ENCODE measurements around the gene ATN1. TPM values are rescaled to one million over a fixed set of nuclear protein-coding genes. Genes with fewer than 3 reads are reported as not detected.

ATN1 gene
- total RNA-seq, 2 donors from 2014 or later: 64.6 to 78.9 TPM

DNA sequence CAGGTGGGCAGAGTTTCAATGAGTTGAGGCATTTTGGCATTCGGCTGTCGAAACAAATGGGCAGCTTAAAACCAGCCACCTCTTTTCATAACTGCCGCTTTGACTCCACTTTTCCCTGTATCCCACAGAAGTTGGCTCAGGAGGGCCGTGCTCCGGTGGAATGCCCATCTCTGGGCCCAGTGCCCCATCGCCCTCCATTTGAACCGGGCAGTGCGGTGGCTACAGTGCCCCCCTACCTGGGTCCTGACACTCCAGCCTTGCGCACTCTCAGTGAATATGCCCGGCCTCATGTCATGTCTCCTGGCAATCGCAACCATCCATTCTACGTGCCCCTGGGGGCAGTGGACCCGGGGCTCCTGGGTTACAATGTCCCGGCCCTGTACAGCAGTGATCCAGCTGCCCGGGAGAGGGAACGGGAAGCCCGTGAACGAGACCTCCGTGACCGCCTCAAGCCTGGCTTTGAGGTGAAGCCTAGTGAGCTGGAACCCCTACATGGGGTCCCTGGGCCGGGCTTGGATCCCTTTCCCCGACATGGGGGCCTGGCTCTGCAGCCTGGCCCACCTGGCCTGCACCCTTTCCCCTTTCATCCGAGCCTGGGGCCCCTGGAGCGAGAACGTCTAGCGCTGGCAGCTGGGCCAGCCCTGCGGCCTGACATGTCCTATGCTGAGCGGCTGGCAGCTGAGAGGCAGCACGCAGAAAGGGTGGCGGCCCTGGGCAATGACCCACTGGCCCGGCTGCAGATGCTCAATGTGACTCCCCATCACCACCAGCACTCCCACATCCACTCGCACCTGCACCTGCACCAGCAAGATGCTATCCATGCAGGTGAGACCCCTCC is 10.8 kb downstream of the ATN1 start:
- no peak for ATAC-seq
- DNase-seq: no peak
- intact Hi-C loops (cut with DNase I, micrococcal nuclease): no loop called here

DNA sequence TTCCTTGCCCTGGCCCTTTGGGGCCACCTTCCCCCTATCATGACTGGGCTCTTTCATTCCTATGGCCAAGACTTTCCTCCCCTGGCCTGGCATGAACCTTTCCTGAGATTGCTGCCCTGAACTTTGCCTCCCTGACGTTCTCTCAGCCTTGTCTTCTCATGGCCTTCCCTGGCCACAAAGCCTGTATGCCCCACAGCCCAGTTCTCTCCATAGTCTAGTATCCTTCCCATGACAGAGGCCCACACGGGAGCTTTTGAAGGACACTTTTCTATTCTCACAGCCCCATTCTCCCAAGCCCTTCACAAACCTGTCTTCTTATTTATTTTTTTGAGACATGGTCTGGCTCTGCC is 11.4 kb downstream of the ATN1 start:
- DNase-seq: no peak
- ATAC-seq: no peak
- intact Hi-C loops (cut with DNase I, micrococcal nuclease): no loop called here

DNA sequence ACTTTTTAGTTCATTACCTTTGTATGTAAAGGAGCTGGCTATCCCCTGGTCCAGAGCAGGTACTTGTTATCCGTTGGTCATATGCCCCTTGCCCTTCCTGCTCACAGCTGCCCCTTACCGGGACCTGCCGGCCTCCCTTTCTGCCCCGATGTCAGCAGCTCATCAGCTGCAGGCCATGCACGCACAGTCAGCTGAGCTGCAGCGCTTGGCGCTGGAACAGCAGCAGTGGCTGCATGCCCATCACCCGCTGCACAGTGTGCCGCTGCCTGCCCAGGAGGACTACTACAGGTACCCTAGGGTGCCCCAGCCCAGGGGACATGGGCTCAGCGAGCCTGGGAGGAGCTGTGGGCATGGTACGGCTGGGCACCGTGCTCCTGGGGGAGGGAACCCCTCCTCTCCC is 13.5 kb downstream of the ATN1 start:
- intact Hi-C loops (cut with DNase I, micrococcal nuclease): no loop called here
- ATAC-seq (no peak), DNase-seq (peak in 1 of 2 donors; percentile 19)

DNA sequence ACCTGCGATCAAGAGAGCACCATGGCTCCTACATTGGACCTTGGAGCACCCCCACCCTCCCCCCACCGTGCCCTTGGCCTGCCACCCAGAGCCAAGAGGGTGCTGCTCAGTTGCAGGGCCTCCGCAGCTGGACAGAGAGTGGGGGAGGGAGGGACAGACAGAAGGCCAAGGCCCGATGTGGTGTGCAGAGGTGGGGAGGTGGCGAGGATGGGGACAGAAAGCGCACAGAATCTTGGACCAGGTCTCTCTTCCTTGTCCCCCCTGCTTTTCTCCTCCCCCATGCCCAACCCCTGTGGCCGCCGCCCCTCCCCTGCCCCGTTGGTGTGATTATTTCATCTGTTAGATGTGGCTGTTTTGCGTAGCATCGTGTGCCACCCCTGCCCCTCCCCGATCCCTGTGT is 14.0 kb downstream of the ATN1 start:
- intact Hi-C loops (cut with DNase I, micrococcal nuclease): no loop called here
- peak in 1 of 2 donors; percentile 18 for DNase-seq
- ATAC-seq: no peak

DNA sequence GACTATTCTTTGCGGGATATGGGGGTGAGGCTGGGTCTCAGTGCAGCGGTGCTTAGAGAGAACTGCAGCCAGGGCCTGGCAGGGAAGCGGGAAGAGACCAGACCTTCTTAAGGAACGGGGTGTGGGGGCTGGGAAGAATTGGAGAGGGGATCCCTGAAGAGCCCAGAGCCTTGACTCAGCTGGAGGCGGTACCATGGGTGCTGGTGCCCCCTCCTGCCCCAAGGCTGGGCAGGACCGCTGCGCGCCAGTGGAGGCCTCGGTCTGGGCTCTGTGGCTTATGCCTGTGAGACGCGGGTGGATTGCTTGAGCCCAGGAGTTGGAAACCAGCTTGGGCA is 14.5 kb downstream of the ATN1 start:
- ATAC-seq (no peak), DNase-seq (no peak)
- intact Hi-C loops (cut with DNase I, micrococcal nuclease): no loop called here

DNA sequence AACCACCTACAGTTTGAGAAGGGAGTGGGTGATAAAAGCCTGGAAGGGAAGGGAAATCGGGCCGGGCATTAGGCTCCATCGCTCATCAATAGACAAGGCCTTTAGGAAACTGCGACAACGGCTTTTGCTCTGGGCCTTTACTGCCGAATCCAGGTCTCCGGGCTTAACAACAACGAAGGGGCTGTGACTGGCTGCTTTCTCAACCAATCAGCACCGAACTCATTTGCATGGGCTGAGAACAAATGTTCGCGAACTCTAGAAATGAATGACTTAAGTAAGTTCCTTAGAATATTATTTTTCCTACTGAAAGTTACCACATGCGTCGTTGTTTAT is 15.6 kb downstream of the ATN1 start:
- ATAC-seq (peak; percentile 41), DNase-seq (peak; percentile 77 to 90)
- intact Hi-C loops (cut with DNase I, micrococcal nuclease): no loop called here

DNA sequence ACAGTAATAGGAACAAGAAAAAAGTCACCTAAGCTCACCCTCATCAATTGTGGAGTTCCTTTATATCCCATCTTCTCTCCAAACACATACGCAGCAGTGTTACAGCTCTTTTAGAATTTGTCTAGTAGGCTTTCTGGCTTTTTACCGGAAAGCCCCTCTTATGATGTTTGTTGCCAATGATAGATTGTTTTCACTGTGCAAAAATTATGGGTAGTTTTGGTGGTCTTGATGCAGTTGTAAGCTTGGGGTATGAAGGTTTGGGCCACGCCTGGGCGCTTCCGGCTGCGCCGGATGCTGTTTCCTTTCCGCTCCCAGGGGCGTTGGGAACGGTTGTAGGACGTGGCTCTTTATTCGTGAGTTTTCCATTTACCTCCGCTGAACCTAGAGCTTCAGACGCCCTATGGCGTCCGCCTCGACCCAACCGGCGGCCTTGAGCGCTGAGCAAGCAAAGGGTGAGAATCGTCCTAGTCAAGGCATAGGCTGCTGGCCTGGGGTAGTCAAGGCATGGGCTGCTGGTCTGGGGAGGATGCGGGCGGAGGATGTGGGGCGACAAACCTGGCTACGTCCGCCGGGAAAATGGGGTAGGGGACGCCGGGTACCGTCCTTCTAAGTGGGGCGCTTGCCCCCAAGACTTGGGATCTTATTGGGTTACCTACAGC is 16.1 kb downstream of the ATN1 start, which contains the start of the genes C12orf57 and RNU7-1:
C12orf57 (plus strand) TSS at position 301 of the 659 bp plus-strand sequence; CDS start at position 401, 100 bp downstream.
RNU7-1 (plus strand) TSS at position 95 of the 659 bp plus-strand sequence.
- peak; percentile 80 for DNase-seq
- ATAC-seq: peak; percentile 44
- intact Hi-C loops (cut with DNase I, micrococcal nuclease): no loop called here

DNA sequence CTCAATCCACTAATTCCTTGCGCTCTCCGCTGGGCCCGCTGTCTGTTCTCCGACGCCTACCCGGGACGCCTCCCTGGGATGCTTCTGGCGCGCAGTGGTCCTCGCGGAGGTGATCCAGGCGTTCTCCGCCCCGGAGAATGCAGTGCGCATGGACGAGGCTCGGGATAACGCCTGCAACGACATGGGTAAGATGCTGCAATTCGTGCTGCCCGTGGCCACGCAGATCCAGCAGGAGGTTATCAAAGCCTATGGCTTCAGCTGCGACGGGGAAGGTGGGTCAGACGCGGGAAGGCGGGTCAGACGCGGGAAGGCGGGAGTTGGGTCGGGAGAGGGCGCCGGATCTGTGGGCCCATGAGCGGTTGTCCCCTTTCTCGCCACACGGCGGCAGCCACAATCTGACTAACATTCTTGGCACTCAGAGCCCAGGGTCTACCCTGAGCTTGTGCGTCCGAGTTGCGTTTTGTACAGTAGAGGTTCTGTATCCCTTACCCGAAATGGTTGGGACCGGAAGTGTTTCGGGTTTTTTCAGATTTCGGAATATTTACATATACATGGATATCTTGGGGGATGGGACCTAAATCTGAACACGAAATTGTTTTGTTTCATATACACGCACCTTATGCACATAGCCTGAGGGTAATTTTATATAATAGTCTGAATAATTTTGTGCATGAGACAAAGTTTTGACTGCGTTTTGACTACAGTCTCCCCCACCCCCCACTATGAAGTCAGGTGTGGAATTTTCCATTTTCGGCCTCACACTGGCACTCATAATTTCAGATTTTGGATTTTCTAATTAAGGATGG is 16.8 kb downstream of the ATN1 start:
- DNase-seq (peak; percentile 95), ATAC-seq (peak; percentile 56)
- intact Hi-C loops (cut with DNase I, micrococcal nuclease): no loop called here

DNA sequence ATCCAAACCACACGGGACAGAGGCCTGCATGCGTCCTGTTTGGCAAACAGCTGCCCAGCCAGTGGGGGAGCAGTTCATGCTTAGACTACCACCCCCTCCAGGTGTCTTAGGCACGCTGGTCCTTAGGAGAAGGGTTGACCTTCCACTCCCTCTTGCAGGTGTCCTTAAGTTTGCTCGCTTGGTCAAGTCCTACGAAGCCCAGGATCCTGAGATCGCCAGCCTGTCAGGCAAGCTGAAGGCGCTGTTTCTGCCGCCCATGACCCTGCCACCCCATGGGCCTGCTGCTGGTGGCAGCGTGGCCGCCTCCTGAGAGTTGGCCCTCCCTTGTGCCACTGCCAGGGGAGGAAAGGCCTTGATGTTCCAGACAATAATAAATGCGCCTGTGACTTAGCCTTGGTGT is 17.9 kb downstream of the ATN1 start:
- intact Hi-C loops (cut with DNase I, micrococcal nuclease): no loop called here
- DNase-seq (no peak), ATAC-seq (no peak)

DNA sequence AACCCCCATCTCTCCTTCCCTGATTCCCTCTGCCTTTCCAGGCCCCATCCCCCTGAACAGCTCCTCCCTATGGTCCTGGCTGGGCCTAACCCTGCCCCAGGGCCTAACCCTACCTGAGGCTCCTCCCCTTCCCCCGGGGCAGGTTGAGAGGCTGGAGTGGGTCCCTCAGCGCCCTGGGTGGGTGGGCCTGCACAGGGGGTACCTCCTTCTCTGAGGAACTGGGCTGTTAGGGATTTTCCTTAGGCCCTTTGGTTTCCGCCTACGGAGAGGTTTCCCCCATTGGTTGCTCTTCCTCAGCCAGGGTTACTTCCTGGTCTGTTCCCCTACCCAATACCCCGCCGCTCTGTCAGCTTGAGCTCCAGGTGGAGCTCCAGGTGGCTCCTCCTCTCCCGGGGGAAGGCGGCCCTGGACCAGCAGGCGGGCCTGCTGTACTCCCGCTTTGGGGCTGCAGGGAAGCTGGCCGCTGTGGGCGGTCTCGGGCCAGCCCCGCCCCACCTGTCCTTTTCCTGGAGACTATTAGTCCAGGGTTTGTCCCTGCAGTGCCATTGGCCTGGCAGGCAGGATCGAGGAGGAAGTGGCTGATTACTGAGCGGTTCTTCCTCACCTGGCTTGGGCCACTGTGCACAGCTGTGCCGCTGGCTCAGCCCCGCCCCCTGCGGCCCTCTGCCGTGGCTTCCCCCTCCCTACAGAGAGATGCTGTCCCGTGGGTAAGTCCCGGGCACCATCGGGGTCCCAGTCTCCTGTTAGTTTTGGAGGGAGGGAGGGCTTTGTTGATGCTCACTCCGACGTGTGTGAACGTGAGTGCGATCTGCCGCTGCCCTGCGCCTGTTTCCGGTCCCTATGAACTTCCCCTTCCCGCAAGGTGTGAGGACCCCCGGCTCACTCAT is 18.5 kb downstream of the ATN1 start:
- peak; percentile 73 for ATAC-seq
- peak; percentile 92 to 96 for DNase-seq
- intact Hi-C loops (cut with DNase I, micrococcal nuclease): no loop called here

DNA sequence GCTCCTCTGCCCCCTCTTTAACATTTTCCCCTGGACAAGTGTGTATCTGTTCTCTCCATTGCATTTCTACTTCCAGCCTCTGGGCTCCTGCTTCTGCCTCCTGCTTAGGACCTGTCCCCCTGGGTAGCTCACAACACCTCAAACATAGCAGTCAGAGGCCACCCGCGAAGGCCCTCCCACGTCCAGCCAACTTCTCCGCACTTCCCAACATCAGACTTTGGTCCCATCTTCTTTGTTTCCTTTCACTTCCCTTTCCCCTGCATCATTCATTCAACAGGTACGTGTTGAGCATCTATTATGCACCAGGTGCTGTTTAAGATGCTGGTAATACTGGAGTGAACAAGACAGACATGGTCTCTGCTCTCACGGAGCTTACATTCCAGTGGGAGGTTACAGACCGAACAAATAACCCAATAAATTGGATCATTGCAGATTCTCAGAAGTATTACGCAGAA is 19.2 kb downstream of the ATN1 start:
- ATAC-seq (no peak), DNase-seq (no peak)
- intact Hi-C loops (cut with DNase I, micrococcal nuclease): no loop called here

DNA sequence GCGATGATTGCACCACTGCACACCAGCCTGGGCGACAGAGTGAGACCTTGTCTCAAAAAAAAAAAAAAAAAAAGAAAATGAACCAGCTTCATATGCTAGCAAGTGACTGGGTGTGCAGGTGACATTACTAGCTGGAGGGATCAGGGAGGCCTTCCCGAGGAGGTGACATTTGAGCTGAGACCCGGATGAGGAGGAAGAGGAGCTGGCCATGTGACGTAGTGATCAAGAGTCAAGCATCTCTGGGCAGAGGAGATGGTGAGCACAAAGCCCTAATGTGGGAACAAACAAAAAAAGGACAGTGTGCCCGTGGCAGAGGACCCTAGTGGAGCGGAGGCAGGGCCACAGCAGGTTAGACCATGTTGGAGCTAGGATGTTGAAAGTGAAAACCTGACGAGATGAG is 19.9 kb downstream of the ATN1 start:
- no peak for ATAC-seq
- DNase-seq: no peak
- intact Hi-C loops (cut with DNase I, micrococcal nuclease): no loop called here

DNA sequence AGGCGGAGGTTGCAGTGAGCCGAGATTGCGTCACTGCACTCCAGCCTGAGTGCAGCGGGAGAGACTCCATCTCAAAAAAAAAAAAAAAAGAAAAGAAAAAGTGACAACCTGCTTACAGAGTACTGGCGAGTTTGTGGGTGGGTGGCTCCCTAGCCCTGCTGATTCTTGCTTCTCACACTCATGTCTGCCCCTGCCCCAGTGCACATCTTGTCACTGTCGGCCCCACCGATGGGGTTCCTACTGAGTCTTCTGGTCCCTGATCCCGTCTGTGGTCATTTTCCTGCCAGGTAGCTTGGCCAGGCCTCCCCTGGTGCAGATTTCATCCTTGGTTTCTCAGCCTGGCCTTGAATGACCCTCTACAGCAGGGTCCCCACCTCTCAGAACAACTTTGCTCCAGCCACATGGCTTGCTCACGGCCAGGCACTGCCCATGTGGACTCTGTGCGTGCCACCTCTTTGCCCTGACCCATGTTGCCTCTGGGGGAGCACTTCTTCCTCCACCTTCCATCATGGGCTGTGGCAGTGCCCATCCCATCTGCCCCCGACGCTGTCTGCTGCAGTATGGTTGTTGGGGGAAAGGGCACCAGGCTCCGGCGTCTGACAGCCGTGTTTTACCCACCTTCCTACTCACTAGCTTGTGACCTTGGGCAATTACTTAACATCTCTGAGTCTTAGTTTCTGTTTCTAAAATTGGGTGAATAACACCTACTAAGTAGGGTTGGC is 21.3 kb downstream of the ATN1 start:
- intact Hi-C loops (cut with DNase I, micrococcal nuclease): no loop called here
- ATAC-seq (no peak), DNase-seq (no peak)

DNA sequence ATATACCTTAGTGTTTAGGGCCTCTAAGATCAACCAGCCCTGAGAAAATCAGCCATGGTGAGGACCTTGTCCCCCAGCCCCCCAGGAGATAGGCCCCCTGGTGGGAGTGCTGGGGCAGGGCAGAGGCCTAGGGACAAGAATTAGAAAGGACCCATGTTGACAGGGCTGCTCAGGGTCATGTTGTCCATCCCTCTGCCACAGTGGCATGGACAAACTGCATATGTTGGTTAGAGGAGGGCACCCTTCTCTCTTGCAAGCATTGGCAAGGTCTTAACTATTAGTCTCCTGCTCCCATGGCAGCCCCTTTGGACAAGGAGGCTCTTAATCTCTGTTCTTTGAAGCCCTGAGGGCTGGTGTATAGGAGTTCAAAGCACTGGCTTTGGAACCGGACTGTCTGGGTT is 22.6 kb downstream of the ATN1 start:
- intact Hi-C loops (cut with DNase I, micrococcal nuclease): loop anchor here in 1 of 2 donors (10.0 kb wide), 1 partner anchor 154 kb away; the partner anchor contains the start of gene C1RL
- no peak for DNase-seq

DNA sequence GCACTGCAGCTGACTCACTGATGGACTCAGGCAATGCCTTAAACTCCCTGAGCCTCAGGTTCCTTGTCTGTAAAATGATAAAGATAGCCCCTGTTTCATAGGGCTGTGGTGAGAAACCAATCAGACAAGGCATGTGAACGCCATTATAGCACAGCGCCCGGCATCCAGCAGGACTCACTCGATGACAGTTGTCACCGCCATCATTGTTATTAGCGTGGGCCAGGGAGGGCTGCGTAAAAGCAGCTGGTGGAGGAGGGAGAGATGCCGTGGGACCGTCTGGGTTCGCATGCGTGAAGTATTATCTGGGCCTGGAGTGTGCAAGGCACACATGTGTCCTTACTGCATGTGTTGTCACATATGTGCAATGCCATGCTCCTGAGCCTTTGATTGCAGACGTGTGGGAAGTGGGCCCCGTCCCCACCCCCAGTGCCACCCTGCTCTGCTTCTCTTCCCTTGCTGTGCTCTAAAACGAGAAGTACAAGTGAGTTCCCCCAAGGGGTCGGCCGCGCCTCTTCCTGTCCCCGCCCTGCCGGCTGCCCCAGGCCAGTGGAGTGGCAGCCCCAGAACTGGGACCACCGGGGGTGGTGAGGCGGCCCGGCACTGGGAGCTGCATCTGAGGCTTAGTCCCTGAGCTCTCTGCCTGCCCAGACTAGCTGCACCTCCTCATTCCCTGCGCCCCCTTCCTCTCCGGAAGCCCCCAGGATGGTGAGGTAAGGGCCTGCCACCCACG is 23.2 kb downstream of the ATN1 start, which contains the start of gene PTPN6:
PTPN6 (plus strand) TSS at position 546 of the 730 bp plus-strand sequence; CDS start at position 703, 157 bp downstream.
- intact Hi-C loops (cut with DNase I, micrococcal nuclease): loop anchor here in 1 of 2 donors (10.0 kb wide), 1 partner anchor 154 kb away; the partner anchor contains the start of gene C1RL
- ATAC-seq: no peak
- peak; percentile 68 to 73 for DNase-seq

More for the DNA sequence above, 22.6 kb downstream of the ATN1 start:
- ATAC-seq: no peak

DNA sequence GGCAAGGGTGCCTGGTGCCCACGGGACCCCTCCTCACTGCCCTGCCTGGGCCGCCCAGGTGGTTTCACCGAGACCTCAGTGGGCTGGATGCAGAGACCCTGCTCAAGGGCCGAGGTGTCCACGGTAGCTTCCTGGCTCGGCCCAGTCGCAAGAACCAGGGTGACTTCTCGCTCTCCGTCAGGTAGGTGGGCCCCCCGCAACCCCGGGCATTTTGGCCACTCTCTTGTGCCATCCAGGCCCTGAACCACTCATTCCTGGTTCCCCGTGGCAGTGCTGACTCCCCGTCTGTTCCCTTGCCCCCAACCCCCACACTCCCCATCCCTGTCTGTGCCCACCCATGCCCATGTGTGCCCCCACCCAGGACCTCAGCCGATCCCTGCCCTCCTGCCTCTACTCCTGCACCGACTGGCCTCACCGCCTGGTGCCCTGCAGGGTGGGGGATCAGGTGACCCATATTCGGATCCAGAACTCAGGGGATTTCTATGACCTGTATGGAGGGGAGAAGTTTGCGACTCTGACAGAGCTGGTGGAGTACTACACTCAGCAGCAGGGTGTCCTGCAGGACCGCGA is 23.9 kb downstream of the ATN1 start:
- DNase-seq (peak in 1 of 2 donors; percentile 23), ATAC-seq (no peak)

More for the DNA sequence above, 23.9 kb downstream of the ATN1 start:
- intact Hi-C loops (cut with DNase I, micrococcal nuclease): loop anchor here in 1 of 2 donors (10.0 kb wide), 1 partner anchor 153 kb away; the partner anchor contains the start of gene C1RL
